HepG2 (cell line): ENCODE data around the gene DCP2. TPM values are rescaled to one million over a fixed set of nuclear protein-coding genes. Genes with fewer than 3 reads are reported as not detected.

Experiments used
- ATF3 ChIP-seq: sonication (generic); formaldehyde crosslinking; IDR thresholded peaks from 2 replicates; pipeline ENCODE4 v1.4.0; 2020; ENCODE audit warnings: missing genetic modification reagents
- CHCHD3 ChIP-seq: sonication (generic); formaldehyde crosslinking; IDR thresholded peaks from 2 replicates; pipeline ENCODE4 v1.8.0; 2022; ENCODE audit warnings: mild to moderate bottlenecking, missing genetic modification reagents, moderate library complexity
- DPF2 ChIP-seq: sonication (generic); formaldehyde crosslinking; IDR thresholded peaks from 2 replicates; pipeline ENCODE4 v1.4.0; 2020; ENCODE audit warnings: mild to moderate bottlenecking, low read depth, missing genetic modification reagents, borderline replicate concordance
- DRAP1 ChIP-seq: IDR thresholded peaks from 2 replicates; pipeline ENCODE4 v1.6.1; 2016; ENCODE audit warnings: missing genetic modification reagents, missing compliant biosample characterization
- ELF4 ChIP-seq: sonication (generic); formaldehyde crosslinking; IDR thresholded peaks from 2 replicates; pipeline ENCODE4 v1.5.0; 2020; ENCODE audit warnings: missing genetic modification reagents, mild to moderate bottlenecking, moderate library complexity, borderline replicate concordance
- ETV5 ChIP-seq: IDR thresholded peaks from 2 replicates; pipeline ENCODE4 v1.6.1; 2018; ENCODE audit warnings: missing biosample characterization, missing genetic modification reagents, inconsistent platforms, borderline replicate concordance
- FOSL2 ChIP-seq: sonication (generic); formaldehyde crosslinking; IDR thresholded peaks from 2 replicates; pipeline ENCODE4 v1.4.0; 2020; ENCODE audit warnings: missing genetic modification reagents
- FOXP1 ChIP-seq, 2 experiments: fragments of 450-650 bp in 1 of 2; IDR thresholded peaks; 2 replicates each; pipeline ENCODE4 v1.6.1; 2017 to 2018; ENCODE audit warnings: antibody characterized with exemption in 1 of 2
- IRF9 ChIP-seq: sonication (generic); formaldehyde crosslinking; IDR thresholded peaks from 2 replicates; pipeline ENCODE4 v1.8.0; 2022; ENCODE audit warnings: missing genetic modification reagents, mild to moderate bottlenecking, borderline replicate concordance
- LCORL ChIP-seq, 2 experiments: fragments of 450-650 bp in 1 of 2; sonication (generic) in 1 of 2; formaldehyde crosslinking in 1 of 2; IDR thresholded peaks; 2 replicates each; pipeline versions ENCODE4 v1.5.0 to v1.6.1; 2017 to 2020; ENCODE audit warnings: antibody characterized with exemption in 1 of 2, missing genetic modification reagents in 1 of 2
- MLLT10 ChIP-seq: sonication (generic); formaldehyde crosslinking; IDR thresholded peaks from 2 replicates; pipeline ENCODE4 v1.4.0; 2020; ENCODE audit warnings: missing genetic modification reagents
- MYC ChIP-seq: sonication (generic); formaldehyde crosslinking; IDR thresholded peaks from 2 replicates; pipeline ENCODE4 v1.9.0; 2021; ENCODE audit warnings: missing genetic modification reagents, borderline replicate concordance
- PLRG1 ChIP-seq: fragments of 450-650 bp; conservative IDR thresholded peaks from 2 replicates; pipeline ENCODE4 v1.6.1; 2016
- PRDM15 ChIP-seq: sonication (generic); formaldehyde crosslinking; IDR thresholded peaks from 2 replicates; pipeline ENCODE4 v1.4.0; 2020; ENCODE audit warnings: missing genetic modification reagents
- ZBED4 ChIP-seq: sonication (generic); formaldehyde crosslinking; IDR thresholded peaks from 2 replicates; pipeline ENCODE4 v1.4.0; 2020; ENCODE audit warnings: missing genetic modification reagents, borderline replicate concordance
- ZBTB38 ChIP-seq: sonication (generic); formaldehyde crosslinking; IDR thresholded peaks from 2 replicates; pipeline ENCODE4 v1.5.1; 2020; ENCODE audit warnings: mild to moderate bottlenecking, missing genetic modification reagents
- ZFYVE20 ChIP-seq: sonication (generic); formaldehyde crosslinking; IDR thresholded peaks from 2 replicates; pipeline ENCODE4 v1.8.0; 2023; ENCODE audit warnings: low read depth, mild to moderate bottlenecking, moderate library complexity, missing genetic modification reagents, borderline replicate concordance
- ZNF138 ChIP-seq: sonication (generic); formaldehyde crosslinking; IDR thresholded peaks from 2 replicates; pipeline ENCODE4 v1.5.0; 2020; ENCODE audit warnings: mild to moderate bottlenecking, low read depth, missing genetic modification reagents
- ZNF275 ChIP-seq: sonication (generic); formaldehyde crosslinking; IDR thresholded peaks from 2 replicates; pipeline ENCODE4 v1.8.0; 2022; ENCODE audit warnings: missing genetic modification reagents, mild to moderate bottlenecking, inconsistent platforms, borderline replicate concordance
- ZNF317 ChIP-seq: sonication (generic); formaldehyde crosslinking; IDR thresholded peaks from 2 replicates; pipeline ENCODE4 v1.5.0; 2020; ENCODE audit warnings: mild to moderate bottlenecking, missing genetic modification reagents
- polyA plus RNA-seq, 8 experiments: library from polyadenylated mRNA; depleted of rRNA in 3 of 8; stranded (reverse) in 7 of 8; unstranded in 1 of 8; fragments of >200 nt; fragmentation: Illumina TruSeq in 4 of 8; extraction: Trizol in 4 of 8; gene quantifications; 2 replicates each; pipeline versions ENCODE4 v1.2.1 to v1.2.3, GENCODE V29; 2011 to 2016; ENCODE audit warnings: low read depth in 4 of 8, missing spikeins in 1 of 8, mixed read lengths in 1 of 8; ENCODE audit not compliant: insufficient read depth in 1 of 8
- total RNA-seq, 5 experiments: library from RNA; depleted of rRNA; stranded (reverse); fragments of >200 nt; fragmentation: Illumina TruSeq; extraction: Trizol; gene quantifications; 2 replicates each; pipeline ENCODE4 v1.2.3, GENCODE V29; 2016; ENCODE audit warnings: low read depth in 1 of 5

DCP2 gene
- total and polyA plus RNA-seq, 2 of the 13 experiments (the other 11 are each of a cell fraction or from before 2014, with no cell fraction given) = 16.2 to 63.4 TPM

GRCh38 chr5:113002423-113002822 lies 25.8 kb downstream of the DCP2 start (continued):
- no peak for TF ChIP-seq ZNF317 (CRISPR knock-in tag)
- no peak for TF ChIP-seq ZBED4 (CRISPR knock-in tag)
- TF ChIP-seq IRF9 (CRISPR knock-in tag) = no peak
- no peak for TF ChIP-seq CHCHD3 (CRISPR knock-in tag)
- peak; percentile 64 for TF ChIP-seq FOSL2 (CRISPR knock-in tag)
- TF ChIP-seq ZBTB38 (CRISPR knock-in tag) = 0 out of 2 replicates have a peak, but pooled peaks have one; percentile 37
- no peak for TF ChIP-seq ZNF275
- TF ChIP-seq PLRG1 = no peak
- no peak for TF ChIP-seq MLLT10
- no peak for TF ChIP-seq ATF3 (CRISPR knock-in tag)
- TF ChIP-seq MYC (CRISPR knock-in tag) = no peak
- no peak for TF ChIP-seq ZNF138
- no peak for TF ChIP-seq LCORL (IDR thresholded peaks at IDR 0.05)
- TF ChIP-seq LCORL (CRISPR knock-in tag; IDR thresholded peaks at IDR 0.05) = no peak
- no peak for TF ChIP-seq PRDM15 (CRISPR knock-in tag)
- TF ChIP-seq ETV5 (CRISPR knock-in tag) = no peak; the same call in 1 of the 2 replicates
- TF ChIP-seq ZFYVE20 (CRISPR knock-in tag) = no peak
- no peak for TF ChIP-seq ELF4 (CRISPR knock-in tag)
- no peak for TF ChIP-seq DRAP1 (CRISPR knock-in tag)
- TF ChIP-seq DPF2 (CRISPR knock-in tag) = no peak
- TF ChIP-seq FOXP1 (IDR thresholded peaks at IDR 0.05) = no peak
- TF ChIP-seq FOXP1 (CRISPR knock-in tag; IDR thresholded peaks at IDR 0.05) = no peak
